Measurements from ENCODE around the gene HHLA2. TPM values are rescaled to one million over a fixed set of nuclear protein-coding genes. Genes with fewer than 3 reads are reported as not detected.

HHLA2 gene
- total and polyA plus RNA-seq, 2 of the 8 experiments (the other 6 are each of a cell fraction or from before 2014, with no cell fraction given), result not detected

DNA sequence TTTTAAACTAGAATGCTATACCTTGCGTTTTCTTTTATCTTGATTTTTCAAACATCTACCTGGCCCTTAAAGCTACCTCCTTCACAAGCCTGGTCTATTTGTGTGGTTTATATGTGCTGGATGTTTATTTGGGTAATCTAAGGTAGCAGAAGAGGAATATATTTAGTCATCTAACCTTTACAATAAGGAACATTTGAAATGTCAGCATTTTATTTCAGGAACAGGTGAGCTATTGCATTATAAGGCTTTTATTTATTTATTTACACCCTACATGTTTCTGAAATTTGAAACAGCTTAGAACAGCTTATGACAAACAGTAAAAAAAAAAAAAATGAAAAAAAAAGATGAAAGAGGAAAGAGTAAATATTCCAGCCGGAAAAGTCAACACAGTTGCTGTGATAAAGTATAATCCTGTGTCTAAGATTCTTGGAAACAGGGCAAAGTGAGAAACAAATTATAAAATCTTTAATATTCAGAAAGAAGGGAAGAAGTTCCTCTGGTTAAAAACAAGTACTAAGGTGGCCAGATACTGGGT, 19.5 kb downstream of the HHLA2 start:
- Histone ChIP-seq H3K18ac (ENCODE audit: extremely low read depth, low read length) (no peak overlapping the region), H3K79me1 (ENCODE audit: low read depth, low read length) (no peaks in the 10 kb centered on the region), H4K20me1 (replicated peaks in 1 of 2; ENCODE audit: control insufficient read depth in 1 of 2, insufficient read depth in 2 of 2, low read length in 2 of 2) (no peaks in the 10 kb centered on the region), H3K23ac (ENCODE audit: insufficient read length) (no peak overlapping the region), H3K9me3 (ENCODE audit: insufficient read depth in 2 of 2, low read depth in 1 of 2, low read length in 1 of 2) (no peaks in the 10 kb centered on the region), H4K91ac (replicated peaks; ENCODE audit: insufficient read length, low read length) (no peak overlapping the region), H3K14ac (ENCODE audit: insufficient read length) (no peak overlapping the region), H3K9ac (replicated peaks in 1 of 4; ENCODE audit: extremely low read depth in 1 of 4, low read depth in 3 of 4, low read length in 3 of 4) (no peak overlapping the region), H4K8ac (ENCODE audit: extremely low read depth, insufficient read depth, low read length) (no peak overlapping the region), H3K4ac (replicated peaks; ENCODE audit: insufficient read length, low read depth, low read length) (no peak overlapping the region), H2BK12ac (ENCODE audit: low read depth, low read length) (no peak overlapping the region), H3K79me2 (ENCODE audit: control insufficient read depth in 1 of 2, insufficient read depth in 2 of 2, low read length in 2 of 2) (no peaks in the 10 kb centered on the region), H2BK20ac (ENCODE audit: low read length) (no peak overlapping the region), H3K4me1 (replicated peaks in 1 of 4; ENCODE audit: control insufficient read depth in 3 of 4, insufficient read depth in 4 of 4, low read length in 3 of 4) (peaks cover 0 to 2% (median 0%) of the 10 kb centered on the region in 4 experiments; a peak in 1 of 7 replicates), H3K56ac (replicated peaks; ENCODE audit: insufficient read length, low read depth, low read length) (no peak overlapping the region), H2BK120ac (replicated peaks; ENCODE audit: low read depth, low read length) (no peak overlapping the region), H3K36me3 (ENCODE audit: control insufficient read depth in 2 of 4, insufficient read depth in 4 of 4, low read length in 3 of 4) (no peaks in the 10 kb centered on the region), H3K27me3 (replicated peaks in 1 of 4; ENCODE audit: control insufficient read depth in 3 of 4, extremely low read depth in 1 of 4, insufficient read depth in 3 of 4, low read length in 3 of 4) (no peaks in the 10 kb centered on the region), H3K4me2 (ENCODE audit: insufficient read depth in 1 of 2, low read depth in 2 of 2, low read length in 2 of 2) (no peak overlapping the region), H3K4me3 (ENCODE audit: extremely low read depth in 1 of 4, insufficient read depth in 2 of 4, low read depth in 3 of 4, low read length in 4 of 4) (no peak overlapping the region), H2BK5ac (ENCODE audit: low read depth, low read length) (no peak overlapping the region), H2AFZ (ENCODE audit: low read length) (no peak overlapping the region), H3K27ac (ENCODE audit: low read depth, low read length) (no peak overlapping the region), H2AK5ac (ENCODE audit: low read depth, low read length) (no peak overlapping the region), H3K23me2 (ENCODE audit: low read depth, low read length) (no peaks in the 10 kb centered on the region), H2BK15ac (ENCODE audit: low read length) (no peak overlapping the region), H4K5ac (ENCODE audit: insufficient read length, low read depth, low read length) (no peak overlapping the region)
- POLR2A ChIA-PET (ENCODE audit: partially characterized antibody), result interaction anchor here (1.6 kb wide), 1 partner anchor 22 kb away, joined by 3 read pairs; no protein-coding TSS in a partner anchor
- TF ChIP-seq BRCA1 (IDR thresholded peaks at IDR 0.05; ENCODE audit: low read depth, low read length), result no peak
- no peak for TF ChIP-seq RXRA (IDR thresholded peaks at IDR 0.05; ENCODE audit: insufficient read depth, low read depth, low read length)
- no peak for TF ChIP-seq RNF2 (IDR thresholded peaks at IDR 0.05; ENCODE audit: borderline replicate concordance, low read depth, low read length, missing control alignments, poor library complexity, severe bottlenecking)
- TF ChIP-seq TBP (IDR thresholded peaks at IDR 0.05; ENCODE audit: low read depth, low read length), result no peak
- TF ChIP-seq KDM5A (IDR thresholded peaks at IDR 0.05; ENCODE audit: low read length), result no peak
- TF ChIP-seq SIN3A (conservative IDR thresholded peaks at IDR 0.05 in 1 of 2, IDR thresholded peaks at IDR 0.05 in 1 of 2; ENCODE audit: low read depth in 1 of 2, low read length in 2 of 2), result no peak
- TF ChIP-seq E2F6 (IDR thresholded peaks at IDR 0.05), result no peak
- no peak for TF ChIP-seq KDM4A (IDR thresholded peaks at IDR 0.05; ENCODE audit: low read depth, low read length, severe bottlenecking)
- no peak for TF ChIP-seq EP300 (IDR thresholded peaks at IDR 0.05; ENCODE audit: borderline replicate concordance in 1 of 2, low read depth in 2 of 2, low read length in 2 of 2)
- TF ChIP-seq JUND (IDR thresholded peaks at IDR 0.05; ENCODE audit: low read length), result no peak
- TF ChIP-seq CTBP2 (IDR thresholded peaks at IDR 0.05; ENCODE audit: borderline replicate concordance, insufficient read depth, insufficient read length, low read length), result no peak
- no peak for TF ChIP-seq PHF8 (conservative IDR thresholded peaks at IDR 0.05; ENCODE audit: low read depth, low read length)
- DNase-seq (ENCODE audit: low read depth in 1 of 2, low spot score in 2 of 2), result no peak
- 98% methylated on average over 2 of the region's 2 CpGs; no CpG with 5 or more reads in 1 of the 2 experiments for WGBS, 2 experiments (ENCODE audit: extremely low coverage in 1 of 2, insufficient coverage in 1 of 2, insufficient read length in 1 of 2, insufficient replicate concordance in 2 of 2, low coverage in 1 of 2, low lambda C conversion rate in 2 of 2, missing lambda C conversion rate in 1 of 2)
- CTCF ChIA-PET (ENCODE audit: partially characterized antibody), result interaction anchor here (0.6 to 1.8 kb wide), 4 partner anchors 36 to 976 kb away, joined by 3 to 4 read pairs (median 4); no protein-coding TSS in a partner anchor
- FAIRE-seq, result no peak
